IMR-90 (cell line): Measurements from ENCODE around the gene RBPJ.

Source experiments
- CEBPB ChIP-seq: IDR thresholded peaks from 2 replicates; pipeline ENCODE4 v1.6.1; 2012; ENCODE audit warnings: low read depth, low read length, improper control_type of control experiment
- POLR2A ChIP-seq: IDR thresholded peaks from 2 replicates; pipeline ENCODE4 v1.6.1; 2012; ENCODE audit warnings: mild to moderate bottlenecking, low read depth, low read length
- RAD21 ChIP-seq: IDR thresholded peaks from 2 replicates; pipeline ENCODE4 v1.6.1; 2012; ENCODE audit warnings: low read length, improper control_type of control experiment
- RFX5 ChIP-seq: IDR thresholded peaks from 2 replicates; pipeline ENCODE4 v1.8.0; 2012; ENCODE audit warnings: low read depth, mild to moderate bottlenecking, low read length, moderate library complexity
- SMC3 ChIP-seq: fragments of 150-350 bp; IDR thresholded peaks from 2 replicates; pipeline ENCODE4 v1.6.1; 2016; ENCODE audit warnings: low read depth, mild to moderate bottlenecking, antibody characterized with exemption, low read length, moderate library complexity
- TF ChIP-seq, protein P1 (sequence below): conservative IDR thresholded peaks from 2 replicates; pipeline ENCODE4 v1.5.1; 2012; ENCODE audit warnings: mild to moderate bottlenecking, low read depth, low read length, improper control_type of control experiment
- TF ChIP-seq, protein P2 (sequence below): fragments of 150-350 bp; IDR thresholded peaks from 2 replicates; pipeline ENCODE4 v1.6.1; 2017; ENCODE audit warnings: mild to moderate bottlenecking, antibody characterized with exemption, low read length, low read depth

DNA sequence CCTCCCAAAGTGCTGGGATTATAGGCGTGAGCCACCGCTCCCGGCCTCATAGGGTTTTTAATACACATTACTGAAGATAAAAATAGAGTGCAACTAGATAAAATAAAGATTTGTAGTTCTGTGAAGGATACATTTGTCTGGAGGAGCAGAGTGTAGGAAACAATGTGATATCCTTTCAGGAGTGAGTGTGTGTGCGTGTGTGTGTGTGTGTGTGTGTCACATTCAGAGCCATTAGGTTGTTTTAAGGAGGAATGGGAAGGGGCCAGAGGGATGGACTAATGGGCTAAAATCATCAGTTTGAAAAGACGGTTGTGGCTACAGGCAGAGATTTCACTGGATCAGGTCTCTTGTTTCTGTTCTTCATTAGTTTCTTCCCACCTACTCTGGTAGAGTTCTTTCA, 40.0 kb downstream of the RBPJ start:
- TF ChIP-seq, protein P1, sequence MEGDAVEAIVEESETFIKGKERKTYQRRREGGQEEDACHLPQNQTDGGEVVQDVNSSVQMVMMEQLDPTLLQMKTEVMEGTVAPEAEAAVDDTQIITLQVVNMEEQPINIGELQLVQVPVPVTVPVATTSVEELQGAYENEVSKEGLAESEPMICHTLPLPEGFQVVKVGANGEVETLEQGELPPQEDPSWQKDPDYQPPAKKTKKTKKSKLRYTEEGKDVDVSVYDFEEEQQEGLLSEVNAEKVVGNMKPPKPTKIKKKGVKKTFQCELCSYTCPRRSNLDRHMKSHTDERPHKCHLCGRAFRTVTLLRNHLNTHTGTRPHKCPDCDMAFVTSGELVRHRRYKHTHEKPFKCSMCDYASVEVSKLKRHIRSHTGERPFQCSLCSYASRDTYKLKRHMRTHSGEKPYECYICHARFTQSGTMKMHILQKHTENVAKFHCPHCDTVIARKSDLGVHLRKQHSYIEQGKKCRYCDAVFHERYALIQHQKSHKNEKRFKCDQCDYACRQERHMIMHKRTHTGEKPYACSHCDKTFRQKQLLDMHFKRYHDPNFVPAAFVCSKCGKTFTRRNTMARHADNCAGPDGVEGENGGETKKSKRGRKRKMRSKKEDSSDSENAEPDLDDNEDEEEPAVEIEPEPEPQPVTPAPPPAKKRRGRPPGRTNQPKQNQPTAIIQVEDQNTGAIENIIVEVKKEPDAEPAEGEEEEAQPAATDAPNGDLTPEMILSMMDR = no peak
- TF ChIP-seq POLR2A (no peak), SMC3 (no peak), CEBPB (no peak), RFX5 (no peak), RAD21 (no peak)
- TF ChIP-seq, protein P2, sequence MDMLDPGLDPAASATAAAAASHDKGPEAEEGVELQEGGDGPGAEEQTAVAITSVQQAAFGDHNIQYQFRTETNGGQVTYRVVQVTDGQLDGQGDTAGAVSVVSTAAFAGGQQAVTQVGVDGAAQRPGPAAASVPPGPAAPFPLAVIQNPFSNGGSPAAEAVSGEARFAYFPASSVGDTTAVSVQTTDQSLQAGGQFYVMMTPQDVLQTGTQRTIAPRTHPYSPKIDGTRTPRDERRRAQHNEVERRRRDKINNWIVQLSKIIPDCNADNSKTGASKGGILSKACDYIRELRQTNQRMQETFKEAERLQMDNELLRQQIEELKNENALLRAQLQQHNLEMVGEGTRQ = no peak
